Chondrocyte (in vitro differentiated cells): ENCODE results near the gene ZC3H18. TPM values are rescaled to one million over a fixed set of nuclear protein-coding genes. Genes with fewer than 3 reads are reported as not detected.

ENCODE experiments used
- DNase-seq: peaks from one replicate; pipeline ENCODE4 v3.0.0; 2021; ENCODE audit warnings: mixed read lengths, low spot score
- H3K27ac Mint-ChIP-seq: one replicate; pipeline ENCODE4 v1.8.0; 2021; ENCODE audit warnings: mild to moderate bottlenecking, moderate library complexity, mixed read lengths; ENCODE audit not compliant: unreplicated experiment
- H3K27me3 Mint-ChIP-seq: 2 replicates; pipeline ENCODE4 v1.8.0; 2021; ENCODE audit warnings: low read depth, mixed read lengths
- H3K36me3 Mint-ChIP-seq: 2 replicates; pipeline ENCODE4 v1.8.0; 2021; ENCODE audit warnings: low read depth, mixed read lengths
- H3K4me1 Mint-ChIP-seq: 2 replicates; pipeline ENCODE4 v1.8.0; 2021; ENCODE audit warnings: low read depth, mild to moderate bottlenecking, mixed read lengths
- H3K4me3 Mint-ChIP-seq: one replicate; pipeline ENCODE4 v1.8.0; 2021; ENCODE audit warnings: mild to moderate bottlenecking, moderate library complexity, mixed read lengths; ENCODE audit not compliant: unreplicated experiment
- H3K9me3 Mint-ChIP-seq: 2 replicates; pipeline ENCODE4 v1.8.0; 2021; ENCODE audit warnings: low read depth, mixed read lengths
- CTCF ChIP-seq: fragments of 200-600 bp; sonication (generic); IDR thresholded peaks from 2 replicates; pipeline ENCODE4 v1.5.0; 2021; ENCODE audit warnings: antibody characterized with exemption, mild to moderate bottlenecking, moderate library complexity
- total RNA-seq: library from RNA; stranded (reverse); gene quantifications from 3 replicates; pipeline ENCODE4 v1.2.1, GENCODE V29; 2021

ZC3H18 gene
- total RNA-seq, 1 donor from 2014 or later = 36.7 TPM

DNA sequence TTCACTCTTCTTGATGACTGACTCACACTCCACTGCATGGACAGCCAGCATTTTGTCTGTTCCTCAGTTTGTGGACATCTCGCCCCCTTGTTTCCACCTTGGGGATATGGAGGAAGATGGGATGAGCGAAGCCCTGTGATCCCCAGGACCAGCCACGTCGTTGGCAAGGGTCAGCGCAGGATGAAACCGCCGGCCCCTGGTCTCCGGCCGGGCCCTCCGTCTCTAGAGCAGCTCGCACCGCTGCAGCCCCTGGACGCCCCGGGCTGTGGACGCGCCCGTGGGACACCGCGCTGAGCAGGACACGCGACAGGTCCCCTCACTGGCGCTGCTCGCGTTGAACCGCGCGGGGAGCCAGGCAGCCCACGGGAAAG is 604 bp upstream of the ZC3H18 start:
- Mint-ChIP-seq H3K27ac (peak overlapping the region; percentile 27), H3K36me3 (no peaks in the 10 kb centered on the region), H3K9me3 (no peaks in the 10 kb centered on the region), H3K4me3 (peak overlapping the region; percentile 71), H3K4me1 (peaks cover 20% of the 10 kb centered on the region), H3K27me3 (no peaks in the 10 kb centered on the region)
- DNase-seq = no peak
- no peak for TF ChIP-seq CTCF

DNA sequence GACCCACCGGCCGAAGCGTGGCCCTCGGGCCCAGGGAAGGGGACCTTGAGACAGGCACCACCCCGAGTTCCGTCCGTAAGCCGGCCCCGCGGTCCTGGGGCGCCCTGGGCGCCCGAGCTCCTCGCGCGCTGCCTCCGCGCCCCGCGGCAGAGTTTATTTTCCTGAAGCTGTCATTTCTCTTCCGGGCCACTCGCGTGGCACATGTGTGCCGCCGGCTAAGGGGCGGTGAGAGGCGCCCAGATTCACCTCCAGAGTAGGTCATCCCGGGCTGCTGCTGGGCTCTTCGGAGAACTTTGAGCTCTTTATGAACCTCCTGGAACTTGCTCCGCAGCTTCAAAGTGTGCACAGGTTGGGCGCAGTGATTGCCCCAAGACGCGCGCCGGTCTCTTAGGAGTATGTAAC is 489 bp downstream of the ZC3H18 start:
- no peak for DNase-seq
- TF ChIP-seq CTCF = no peak
- no peaks in the 10 kb centered on the region for H3K9me3 Mint-ChIP-seq

DNA sequence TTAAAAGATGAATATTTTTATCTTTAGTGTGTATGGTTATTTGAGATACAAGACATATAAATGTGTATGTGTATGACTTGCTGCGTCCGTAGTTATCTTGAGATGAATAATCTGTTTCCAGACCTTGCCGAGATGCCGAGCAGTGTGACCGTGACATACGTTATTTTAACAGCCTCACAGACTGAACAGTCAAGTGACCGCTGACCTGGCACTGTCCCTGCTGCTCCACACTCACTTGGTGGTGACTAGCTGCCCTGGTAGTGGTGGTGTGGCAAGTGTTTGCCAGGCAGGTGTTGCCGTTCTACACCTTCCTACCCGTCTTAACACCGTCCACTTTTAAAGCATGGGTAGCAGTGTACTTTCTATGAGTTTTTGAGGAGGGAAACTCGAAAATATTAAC is 5.0 kb downstream of the ZC3H18 start:
- Mint-ChIP-seq H3K27me3 (no peaks in the 10 kb centered on the region), H3K4me3 (no peak overlapping the region), H3K9me3 (no peaks in the 10 kb centered on the region), H3K36me3 (peaks cover 17% of the 10 kb centered on the region), H3K4me1 (peaks cover 15% of the 10 kb centered on the region), H3K27ac (no peak overlapping the region)
- no peak for DNase-seq
- TF ChIP-seq CTCF = no peak

More for the DNA sequence above, 489 bp downstream of the ZC3H18 start:
- H3K27me3 Mint-ChIP-seq = no peaks in the 10 kb centered on the region
- peak overlapping the region; percentile 76 for H3K27ac Mint-ChIP-seq
- peaks cover 20% of the 10 kb centered on the region for H3K4me1 Mint-ChIP-seq
- peak overlapping the region; percentile 85 for H3K4me3 Mint-ChIP-seq
- H3K36me3 Mint-ChIP-seq = peaks cover 2% of the 10 kb centered on the region

DNA sequence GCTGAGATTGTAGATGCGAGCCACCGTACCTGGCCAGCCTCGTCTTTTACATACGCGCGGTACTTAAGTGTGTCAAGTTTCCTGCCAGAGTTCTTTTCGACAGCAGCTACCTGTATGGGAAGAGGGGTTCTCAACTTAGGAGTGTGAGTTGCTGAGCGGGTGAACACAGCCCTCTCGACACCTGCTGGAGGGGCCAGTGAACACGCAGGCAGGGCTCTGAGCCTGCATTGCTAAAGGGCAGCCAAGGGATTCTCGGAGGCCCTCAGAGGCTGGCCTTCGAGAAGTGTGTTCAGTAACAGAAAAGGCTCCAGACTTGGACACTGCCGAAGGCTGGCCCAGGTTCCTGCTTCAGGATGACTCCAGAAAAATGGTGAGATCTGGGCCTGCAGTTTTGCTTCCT is 6.1 kb downstream of the ZC3H18 start:
- Mint-ChIP-seq H3K36me3 (peaks cover 23% of the 10 kb centered on the region), H3K4me3 (no peak overlapping the region), H3K27me3 (no peaks in the 10 kb centered on the region)

DNA sequence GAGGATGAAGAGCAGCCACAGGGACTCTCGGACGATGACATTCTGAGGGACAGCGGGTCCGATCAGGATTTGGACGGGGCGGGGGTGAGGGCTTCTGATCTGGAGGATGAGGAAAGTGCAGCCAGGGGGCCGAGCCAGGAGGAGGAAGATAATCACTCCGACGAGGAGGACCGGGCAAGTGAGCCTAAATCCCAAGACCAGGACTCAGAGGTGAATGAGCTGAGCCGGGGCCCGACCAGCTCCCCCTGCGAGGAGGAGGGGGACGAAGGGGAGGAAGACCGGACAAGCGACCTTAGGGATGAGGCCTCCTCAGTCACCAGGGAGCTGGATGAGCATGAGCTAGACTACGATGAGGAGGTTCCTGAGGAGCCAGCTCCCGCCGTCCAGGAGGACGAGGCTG is 7.0 kb downstream of the ZC3H18 start:
- no peak overlapping the region for H3K4me3 Mint-ChIP-seq
- peaks cover 3% of the 10 kb centered on the region for H3K4me1 Mint-ChIP-seq
- no peak for TF ChIP-seq CTCF
- H3K27ac Mint-ChIP-seq = peak overlapping the region; percentile 36
- no peaks in the 10 kb centered on the region for H3K9me3 Mint-ChIP-seq
- no peaks in the 10 kb centered on the region for H3K27me3 Mint-ChIP-seq
- peaks cover 23% of the 10 kb centered on the region for H3K36me3 Mint-ChIP-seq
- no peak for DNase-seq

More for the DNA sequence above, 6.1 kb downstream of the ZC3H18 start:
- no peaks in the 10 kb centered on the region for H3K9me3 Mint-ChIP-seq
- H3K4me1 Mint-ChIP-seq = peaks cover 10% of the 10 kb centered on the region
- DNase-seq = no peak
- H3K27ac Mint-ChIP-seq = no peak overlapping the region
- TF ChIP-seq CTCF = no peak
